HG03159 (cell line): ENCODE data around the gene BLCAP.
"Not testable (repeated sequence)": the region's sequence is repeated elsewhere in the genome, so short reads cannot be mapped to it uniquely, and the experiment has no call there.

ENCODE experiments used
- ATAC-seq: cut with Tn5 transposase; IDR thresholded peaks from one replicate; pipeline ENCODE4 v1.9.1; 2021; ENCODE audit warnings: mild to moderate bottlenecking, moderate library complexity; ENCODE audit not compliant: unreplicated experiment

The BLCAP gene

GRCh38 chr20:37558306-37558705, 30.6 kb upstream of the BLCAP start:
- no peak for ATAC-seq

- no peak for ATAC-seq
Observed at GRCh38 chr20:37556538-37556937, 28.9 kb upstream of the BLCAP start.

- ATAC-seq: not testable (repeated sequence)
Observed at GRCh38 chr20:37554721-37555298, 27.1 kb upstream of the BLCAP start.

GRCh38 chr20:37552415-37552814, 24.7 kb upstream of the BLCAP start:
- no peak for ATAC-seq

GRCh38 chr20:37551660-37552059, 24.0 kb upstream of the BLCAP start:
- not testable (repeated sequence) for ATAC-seq

GRCh38 chr20:37550101-37550920, 22.6 kb upstream of the BLCAP start:
- ATAC-seq: not testable (repeated sequence)

- no peak for ATAC-seq
Observed at GRCh38 chr20:37547912-37548311, 20.2 kb upstream of the BLCAP start.

- ATAC-seq: no peak
Observed at GRCh38 chr20:37545516-37545915, 17.8 kb upstream of the BLCAP start.

- no peak for ATAC-seq
Observed at GRCh38 chr20:37544386-37544785, 16.7 kb upstream of the BLCAP start.

- ATAC-seq: no peak
Observed at GRCh38 chr20:37543828-37544227, 16.2 kb upstream of the BLCAP start.

- no peak for ATAC-seq
Observed at GRCh38 chr20:37542281-37542680, 14.6 kb upstream of the BLCAP start.

- no peak for ATAC-seq
Observed at GRCh38 chr20:37541326-37541725, 13.7 kb upstream of the BLCAP start.

- ATAC-seq: not testable (repeated sequence)
Observed at GRCh38 chr20:37540838-37541237, 13.2 kb upstream of the BLCAP start.

GRCh38 chr20:37540001-37540400, 12.3 kb upstream of the BLCAP start:
- no peak for ATAC-seq

GRCh38 chr20:37539424-37539823, 11.7 kb upstream of the BLCAP start:
- no peak for ATAC-seq

- no peak for ATAC-seq
Observed at GRCh38 chr20:37538003-37538402, 10.3 kb upstream of the BLCAP start.

- no peak for ATAC-seq
Observed at GRCh38 chr20:37537505-37537904, 9.8 kb upstream of the BLCAP start.

GRCh38 chr20:37535443-37536132, 7.9 kb upstream of the BLCAP start:
- no peak for ATAC-seq

GRCh38 chr20:37534401-37535157, 6.9 kb upstream of the BLCAP start:
- peak; percentile 91 for ATAC-seq

GRCh38 chr20:37533154-37533715, 5.6 kb upstream of the BLCAP start:
- ATAC-seq: no peak

GRCh38 chr20:37531856-37532255, 4.2 kb upstream of the BLCAP start:
- ATAC-seq: no peak
